GM21526 (cell line): Measurements from ENCODE around the gene CHN1.

ENCODE experiments used
- ATAC-seq: cut with Tn5 transposase; IDR thresholded peaks from one replicate; pipeline ENCODE4 v1.9.1; 2021; ENCODE audit warnings: moderate library complexity; ENCODE audit not compliant: unreplicated experiment, low FRiP score

Gene CHN1

DNA sequence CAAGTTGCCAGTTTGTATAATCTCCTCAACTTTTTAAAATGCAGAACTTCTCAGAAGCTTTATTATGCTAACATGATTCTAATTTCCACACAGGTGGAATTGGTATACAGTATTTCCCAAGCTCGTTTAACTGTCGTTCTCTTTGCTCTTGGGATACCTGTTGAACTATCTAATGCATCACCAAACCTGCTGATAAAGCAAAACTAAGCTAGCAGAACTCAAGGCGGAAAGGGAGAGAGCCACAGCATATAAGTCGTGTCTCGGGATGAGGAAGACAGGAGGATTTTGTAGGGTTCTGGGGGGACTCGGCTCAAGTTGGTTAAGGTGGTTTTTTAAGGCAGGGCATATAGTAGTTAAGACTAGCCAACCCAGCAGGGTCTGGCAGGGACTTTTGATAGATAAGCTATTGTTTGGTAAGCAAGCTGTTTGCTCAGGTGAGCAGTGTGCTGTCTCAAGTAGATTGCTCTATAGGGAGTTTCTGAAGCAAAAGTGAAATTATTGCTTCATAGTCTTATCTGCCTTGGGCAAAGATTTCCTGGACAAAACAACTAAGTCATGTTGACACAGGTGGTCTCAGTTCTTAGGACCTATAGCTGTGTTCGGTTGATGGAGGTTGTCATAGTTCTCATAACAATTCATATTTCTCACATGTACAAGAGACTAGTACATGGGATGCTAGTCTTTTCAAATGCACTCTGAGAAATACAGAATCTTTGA, 212.7 kb downstream of the CHN1 start:
- ATAC-seq: no peak

DNA sequence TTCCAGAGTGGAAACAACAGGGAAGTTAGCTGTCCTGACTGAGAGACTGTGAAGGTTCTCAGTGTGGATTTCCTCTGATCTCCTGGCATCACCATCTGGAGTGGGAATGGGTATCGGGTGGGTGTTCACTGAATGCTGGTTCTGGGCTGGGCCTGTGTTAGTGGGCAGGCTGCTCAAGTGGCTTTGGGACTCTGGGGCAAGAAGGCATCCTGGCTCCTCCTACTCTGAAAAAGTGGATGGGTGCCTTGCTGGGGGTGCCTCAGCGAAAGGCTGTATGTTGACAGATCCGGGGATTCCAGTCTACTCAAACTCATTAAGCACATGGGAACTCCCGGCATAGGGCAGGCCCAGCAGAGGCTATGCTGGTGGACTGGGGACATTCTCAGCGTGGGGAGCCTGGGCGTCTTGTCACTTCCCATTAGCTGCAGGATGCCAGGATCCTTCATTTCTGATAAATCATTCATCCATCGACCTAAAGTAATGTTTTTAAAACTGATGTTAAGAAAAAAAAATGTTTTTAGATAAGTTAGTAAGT, 213.4 kb downstream of the CHN1 start:
- no peak for ATAC-seq

DNA sequence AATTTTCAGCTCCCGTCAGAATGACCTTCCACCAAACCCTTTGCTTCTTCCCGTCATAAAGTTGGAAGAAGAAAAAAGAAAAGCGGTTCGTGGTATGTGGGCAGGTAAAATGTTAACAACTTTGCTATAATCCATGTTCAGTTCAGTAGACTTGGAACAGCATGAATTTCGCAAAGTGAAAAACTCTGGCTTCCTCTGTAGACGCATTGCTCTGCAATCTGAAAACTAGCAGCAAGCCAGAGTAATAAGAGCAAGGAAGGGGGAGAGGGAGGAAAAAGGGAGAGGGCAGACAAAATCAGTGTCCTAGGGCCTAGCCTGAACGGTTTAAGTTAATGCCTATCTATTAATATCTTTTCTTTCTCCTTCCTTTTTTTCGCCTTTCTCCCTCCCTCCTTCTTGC, 214.2 kb downstream of the CHN1 start:
- ATAC-seq: no peak

DNA sequence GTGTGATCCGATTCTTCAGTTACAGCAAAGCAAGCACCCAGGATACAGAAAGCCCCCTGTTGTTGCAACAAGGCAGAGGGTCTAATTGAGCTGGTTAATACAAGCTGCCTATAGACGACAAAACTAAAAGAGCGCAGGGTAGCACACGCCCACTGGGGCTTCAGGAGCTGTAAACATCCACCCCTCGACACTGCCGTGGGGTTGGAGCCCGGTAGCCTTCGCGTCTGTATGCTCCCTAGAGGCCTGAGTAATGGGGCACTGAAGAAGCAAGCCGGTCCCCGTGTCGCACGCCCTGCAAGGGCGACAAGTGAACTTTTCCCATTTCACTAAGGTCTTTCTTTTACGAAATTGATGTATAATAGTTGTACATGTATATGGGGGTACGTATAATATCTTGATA, 216.2 kb downstream of the CHN1 start:
- ATAC-seq: no peak

DNA sequence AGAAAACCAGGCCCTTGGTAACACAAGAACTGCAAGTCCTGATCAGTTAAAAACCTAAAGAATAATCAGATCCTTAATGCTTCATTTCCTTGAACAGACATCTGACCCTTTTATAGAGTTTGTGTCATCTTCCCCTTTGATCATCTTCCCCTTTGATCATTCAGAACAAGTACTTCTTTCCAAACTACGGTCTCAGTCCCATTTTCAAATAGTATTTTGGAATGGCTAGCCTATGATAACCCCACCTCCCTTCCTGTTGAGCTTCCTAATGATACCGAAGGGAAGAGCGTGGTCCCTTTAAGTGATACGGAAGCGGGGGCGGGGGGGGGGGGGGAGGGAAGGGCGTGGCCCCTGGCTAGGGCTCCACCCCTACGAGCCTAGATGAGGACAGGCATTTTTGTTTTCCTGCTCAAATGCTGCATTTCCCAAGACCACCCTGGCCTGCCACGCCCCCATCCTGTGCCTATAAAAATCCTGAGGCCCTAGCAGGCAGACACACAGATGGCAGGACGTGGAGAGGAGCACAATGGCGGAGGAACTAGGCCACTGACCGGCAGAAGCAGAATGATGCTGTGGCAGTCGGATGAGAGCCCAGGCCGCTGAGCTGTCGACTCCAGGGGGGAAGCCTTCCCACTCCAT, 216.8 kb downstream of the CHN1 start:
- ATAC-seq: no peak

DNA sequence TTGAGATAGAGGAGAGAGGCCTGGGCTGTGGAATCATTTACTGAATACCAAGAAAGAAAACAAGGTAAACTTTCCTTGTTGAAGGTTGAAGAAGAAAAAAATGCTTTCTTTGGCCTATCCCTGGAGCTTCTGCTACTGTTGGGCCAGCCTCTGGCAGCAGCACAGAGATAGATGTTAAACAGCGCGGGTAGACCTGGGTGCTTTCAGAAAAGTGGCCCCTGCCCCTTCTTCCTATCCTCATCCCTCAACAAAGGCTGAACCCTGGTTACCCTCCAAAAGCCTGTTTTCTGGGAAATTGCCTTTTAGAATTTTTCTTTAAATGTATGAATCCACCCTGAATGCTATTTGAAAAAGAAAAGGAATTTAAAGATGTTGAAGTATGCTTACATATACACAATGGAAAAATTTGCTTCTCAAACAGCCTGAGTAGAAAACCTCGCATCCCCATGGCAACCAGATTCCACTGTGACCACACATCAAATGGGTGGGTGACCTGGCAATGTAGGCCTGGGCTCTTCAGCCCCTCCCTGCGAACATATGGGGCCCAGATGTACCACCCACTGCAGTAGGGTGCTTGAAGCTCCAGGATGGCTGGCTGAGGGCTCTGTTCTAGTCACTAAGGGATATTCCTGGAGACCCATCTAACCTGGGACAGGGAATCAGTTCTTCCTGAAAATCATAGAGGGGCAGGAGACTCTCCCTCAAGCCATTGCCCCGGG, 217.5 kb downstream of the CHN1 start:
- no peak for ATAC-seq

DNA sequence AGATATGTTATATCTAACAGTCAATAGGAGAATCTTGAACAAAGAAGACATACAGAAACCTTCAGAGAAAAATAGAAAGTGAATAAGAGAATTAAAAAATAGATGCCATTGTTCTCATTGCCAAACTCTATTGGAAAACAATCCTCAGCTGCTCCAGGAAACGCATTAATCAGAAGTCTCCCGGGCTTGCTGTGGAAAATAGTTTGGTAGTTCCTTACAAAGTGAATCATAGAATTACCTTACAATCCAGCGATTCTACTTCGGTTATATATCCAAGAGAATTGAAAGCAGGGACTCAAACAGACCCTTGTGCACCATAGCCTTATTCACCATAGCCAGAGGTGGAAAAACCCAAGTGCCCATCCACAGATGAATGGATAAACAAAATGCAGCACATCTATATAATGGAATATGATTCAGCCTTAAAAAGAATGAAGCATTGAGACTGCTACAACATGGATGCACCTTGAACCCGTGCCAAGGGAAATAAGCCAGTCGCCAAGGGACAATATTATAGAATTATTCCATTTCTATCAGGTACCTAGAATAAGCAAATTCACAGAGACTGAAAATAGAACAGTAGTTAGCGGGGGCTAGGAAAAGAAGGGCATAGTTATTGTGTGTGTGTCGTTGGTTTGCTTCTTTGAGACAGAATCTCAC, 219.0 kb downstream of the CHN1 start:
- ATAC-seq: no peak

DNA sequence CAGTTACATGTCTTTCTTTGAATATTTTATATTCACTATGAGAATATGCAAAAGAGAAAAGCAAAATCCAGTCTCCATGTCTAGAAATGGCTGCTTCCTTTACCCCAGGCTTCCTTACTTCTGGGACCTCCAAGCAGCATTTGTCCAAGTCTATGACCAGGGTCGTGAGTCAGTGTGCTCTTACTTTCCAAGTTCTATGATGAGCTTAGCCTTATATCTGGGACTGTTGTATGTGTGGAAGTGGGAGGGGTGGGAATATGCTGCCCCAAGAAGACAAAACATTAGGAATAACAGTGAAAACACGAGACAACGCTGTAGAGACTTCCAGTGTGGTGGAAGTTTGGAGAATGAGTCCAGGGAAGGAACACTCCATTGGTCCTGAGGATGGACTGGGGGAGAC, 219.7 kb downstream of the CHN1 start:
- ATAC-seq: no peak

DNA sequence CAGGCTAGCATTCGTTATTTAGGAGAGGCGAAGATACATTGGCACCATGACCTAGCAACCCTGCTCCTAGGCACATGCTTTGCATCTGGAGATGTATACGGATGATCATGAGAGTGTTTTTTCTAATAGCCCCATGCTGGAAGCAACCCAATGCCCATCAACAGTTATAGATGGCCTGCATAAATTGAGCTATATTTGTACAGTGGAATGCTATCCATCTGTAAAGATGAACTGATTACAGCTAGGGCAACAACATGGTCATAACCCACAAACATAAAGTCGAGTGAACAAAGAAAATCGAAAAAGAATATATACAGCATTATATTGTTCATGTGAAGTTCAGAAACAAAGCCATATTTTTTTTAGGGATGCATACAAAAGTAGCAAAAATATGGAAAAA, 220.3 kb downstream of the CHN1 start:
- ATAC-seq: no peak

DNA sequence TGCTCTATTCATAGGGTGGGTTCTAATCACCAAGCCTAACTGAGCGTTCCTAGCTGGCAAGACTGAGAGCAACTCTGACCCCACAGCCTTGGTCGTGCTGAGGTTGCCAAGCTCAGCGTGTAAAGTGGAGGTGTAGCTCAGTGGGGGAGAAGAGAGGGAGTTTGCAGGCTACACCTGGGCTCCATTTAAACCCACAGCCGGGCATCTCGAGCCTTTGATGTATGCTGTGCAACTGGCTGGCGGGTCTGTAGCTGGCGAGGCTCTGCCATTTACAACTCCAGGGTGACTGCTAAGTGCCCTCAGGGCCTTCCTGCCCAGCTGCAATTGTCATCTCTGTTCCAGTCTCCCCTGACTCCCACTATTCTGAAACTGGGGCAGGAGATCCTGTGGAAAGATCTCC, 220.9 kb downstream of the CHN1 start:
- no peak for ATAC-seq

DNA sequence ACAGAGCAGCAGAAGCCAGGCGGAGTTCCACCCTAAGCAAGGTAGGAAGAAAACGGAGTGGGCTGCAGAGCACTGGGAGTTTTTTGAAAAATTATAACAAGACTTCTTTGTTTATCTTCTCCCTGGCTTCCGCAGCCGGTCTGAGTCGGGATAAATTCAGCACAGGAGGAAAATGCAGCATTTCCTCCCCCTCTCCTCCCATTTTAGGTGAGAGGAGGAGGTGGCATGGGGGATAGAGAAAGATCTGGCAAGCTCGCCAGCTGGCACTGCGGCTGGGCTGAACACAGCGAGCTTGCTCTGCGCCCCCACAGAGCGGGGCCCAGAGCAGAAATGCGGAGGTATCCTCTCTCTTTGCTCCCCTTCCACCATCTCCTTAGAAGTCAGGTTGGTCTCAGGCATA, 223.2 kb downstream of the CHN1 start:
- ATAC-seq: no peak

DNA sequence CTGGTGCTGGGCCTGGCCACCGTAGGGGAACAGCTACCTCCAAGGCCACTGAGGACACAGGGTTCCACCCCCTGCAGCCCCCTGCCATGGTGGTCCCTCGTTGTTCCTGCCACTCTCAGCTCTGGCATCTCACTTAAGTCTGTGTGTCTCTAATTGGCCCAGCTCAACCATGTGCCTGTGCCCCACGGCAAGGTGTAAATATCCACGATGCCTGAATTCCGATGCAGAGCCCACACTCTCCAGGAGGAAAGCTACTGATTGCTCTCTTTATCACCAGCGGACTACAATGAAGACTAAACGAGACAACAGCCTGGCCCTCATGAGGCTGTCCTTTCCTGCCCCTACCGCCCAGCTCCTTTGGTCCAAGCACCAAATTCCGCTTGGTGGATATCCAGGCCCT, 223.9 kb downstream of the CHN1 start:
- ATAC-seq: no peak

DNA sequence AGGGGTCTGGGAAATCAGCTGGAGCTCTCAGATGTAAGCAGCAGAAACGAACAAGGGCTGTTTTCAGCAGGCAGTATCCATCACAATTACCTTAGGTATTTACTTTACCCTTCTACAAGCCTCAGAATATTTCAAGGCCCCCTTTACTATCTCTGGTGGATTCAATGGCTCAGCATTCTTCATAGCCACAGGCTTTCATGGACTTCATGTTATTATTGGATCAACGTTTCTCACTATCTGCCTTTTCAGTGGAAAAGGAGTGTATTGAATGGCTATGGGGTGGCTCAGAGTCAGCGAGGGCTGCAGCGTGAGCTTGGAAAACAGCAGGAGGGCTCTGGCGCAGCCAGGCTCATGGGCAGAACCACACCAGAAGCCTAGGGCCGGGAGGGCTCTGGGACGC, 224.3 kb downstream of the CHN1 start:
- no peak for ATAC-seq

DNA sequence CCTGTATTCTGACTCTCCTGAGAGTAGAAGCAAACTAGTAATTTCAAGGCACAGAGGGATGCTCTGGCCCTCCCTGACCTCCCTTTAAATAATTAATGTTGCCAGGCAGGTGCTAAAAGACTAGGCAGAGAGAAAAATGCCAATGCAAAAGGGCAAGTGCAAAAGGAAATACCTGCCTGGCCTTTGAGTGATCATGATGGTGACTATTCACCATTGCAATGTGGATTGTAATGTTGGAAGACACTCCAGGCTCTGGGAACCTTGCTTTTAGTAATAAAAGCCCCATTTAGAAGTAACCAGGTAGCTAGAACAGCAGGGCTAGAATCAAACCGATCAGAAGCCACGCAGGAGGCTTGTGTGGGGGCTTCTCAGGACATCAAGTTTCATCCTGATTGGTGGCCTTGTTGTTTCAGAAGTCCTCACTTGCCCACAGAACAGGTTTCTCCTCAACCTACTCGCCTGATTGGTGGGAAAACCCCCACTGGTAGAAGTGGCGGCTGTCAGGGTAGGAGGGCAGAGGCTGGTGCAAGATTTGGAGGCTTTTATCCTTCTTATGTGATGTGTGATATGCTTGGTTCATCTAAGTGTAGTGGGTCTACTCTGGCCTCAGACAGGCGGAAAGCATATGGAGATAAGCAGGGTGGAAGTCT, 224.9 kb downstream of the CHN1 start:
- ATAC-seq: no peak

DNA sequence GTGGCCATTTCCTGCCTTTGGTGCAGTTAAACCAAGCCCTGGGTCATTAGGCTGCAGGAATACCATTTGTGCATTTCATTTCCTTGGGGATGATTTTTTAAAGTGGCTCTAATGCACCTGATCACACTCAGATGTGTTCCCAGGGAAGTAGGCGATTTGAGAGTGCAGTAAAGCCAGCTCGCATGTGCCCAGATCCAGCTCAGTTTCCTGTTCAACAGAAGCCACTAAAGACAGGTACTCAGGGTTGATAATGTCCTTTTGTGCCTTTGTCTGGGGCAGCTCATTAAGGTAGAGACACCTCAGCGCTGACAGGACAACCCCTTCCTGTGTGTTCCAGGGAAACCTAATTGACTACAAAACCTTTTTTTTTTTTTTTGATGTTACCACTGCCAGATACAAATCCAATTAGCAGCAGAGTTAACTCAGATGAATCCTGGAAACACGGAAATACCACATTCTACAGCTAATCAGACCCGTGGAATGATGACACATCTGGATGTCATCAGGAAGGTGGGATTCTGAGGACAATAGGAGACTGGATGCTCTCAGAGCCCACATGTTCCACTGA, 225.7 kb downstream of the CHN1 start:
- ATAC-seq: no peak

DNA sequence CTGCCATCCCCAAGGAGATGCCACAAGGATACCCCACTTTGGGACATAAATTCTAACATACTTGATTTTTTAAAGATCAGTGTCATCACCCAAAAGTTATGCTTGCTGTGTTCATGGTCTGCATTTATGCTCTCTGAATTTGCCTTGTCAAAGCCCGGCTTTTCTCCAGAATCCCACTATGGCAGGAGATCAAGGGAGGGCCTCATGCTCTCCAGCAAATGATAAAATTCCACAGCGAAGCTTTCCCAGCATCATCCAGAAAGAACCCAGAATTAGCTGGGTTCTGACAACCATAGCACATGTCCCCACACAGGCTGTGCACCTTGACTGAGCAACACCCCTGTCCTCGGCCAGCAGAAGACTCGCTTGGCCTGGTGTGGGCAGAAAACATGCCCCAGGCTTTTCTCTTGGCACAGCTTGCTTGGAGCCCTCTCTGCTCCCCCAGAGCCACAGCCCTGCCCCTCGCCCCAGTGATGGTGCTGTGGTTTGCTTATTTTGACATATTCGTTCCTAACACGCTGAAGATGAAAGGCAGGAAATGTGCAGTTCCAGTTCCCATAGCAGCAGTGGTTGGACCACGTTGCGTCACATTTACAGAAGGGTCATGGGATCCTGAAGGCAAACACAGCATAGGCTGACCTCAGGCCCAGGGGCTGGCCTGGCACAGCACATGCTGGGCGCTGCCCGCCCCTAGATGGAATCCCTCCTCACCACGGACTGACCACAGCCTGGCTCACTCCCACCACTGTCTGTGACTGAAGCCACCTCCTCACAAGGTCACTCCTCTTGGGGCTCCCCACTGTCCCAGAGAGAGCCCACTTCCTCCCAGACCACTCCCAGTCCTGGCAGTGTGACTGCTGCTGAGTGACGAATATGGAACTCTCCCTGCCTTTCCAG, 226.8 kb downstream of the CHN1 start:
- no peak for ATAC-seq

DNA sequence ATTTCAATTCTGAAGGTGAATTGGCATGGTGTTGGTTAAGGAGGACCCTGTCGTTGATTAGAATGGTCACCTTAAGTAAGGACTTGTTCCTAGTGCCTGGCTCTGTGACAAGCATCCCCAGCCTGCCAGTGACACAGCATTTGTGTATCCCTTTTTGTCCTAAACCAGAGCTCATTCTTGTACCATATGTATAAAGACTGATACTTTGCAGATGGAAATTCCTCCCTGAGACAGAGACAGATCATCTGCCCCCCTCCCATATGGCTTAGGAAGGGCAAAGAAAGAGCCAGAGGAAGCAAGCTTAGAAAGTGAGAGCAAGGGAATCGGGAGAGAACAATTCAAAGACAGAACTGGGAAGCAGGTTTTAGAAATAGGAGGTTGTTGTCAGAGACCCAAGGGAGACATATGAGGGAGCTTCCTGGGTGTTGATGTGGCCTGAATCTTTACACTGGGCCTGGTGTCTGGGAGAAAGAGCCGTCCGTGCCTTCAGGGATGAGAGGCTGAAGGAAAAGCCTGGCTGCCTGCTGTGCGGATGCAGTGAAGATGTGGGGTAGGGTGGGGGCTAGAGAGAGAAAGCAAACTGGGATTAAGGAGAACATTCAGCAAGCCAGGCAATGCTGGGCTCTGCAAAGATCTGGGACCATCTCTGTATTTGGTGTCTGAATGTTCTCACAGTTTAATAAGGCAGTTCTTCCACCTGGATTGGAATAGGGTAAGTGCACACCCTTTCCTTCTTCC, 227.7 kb downstream of the CHN1 start:
- ATAC-seq: no peak

DNA sequence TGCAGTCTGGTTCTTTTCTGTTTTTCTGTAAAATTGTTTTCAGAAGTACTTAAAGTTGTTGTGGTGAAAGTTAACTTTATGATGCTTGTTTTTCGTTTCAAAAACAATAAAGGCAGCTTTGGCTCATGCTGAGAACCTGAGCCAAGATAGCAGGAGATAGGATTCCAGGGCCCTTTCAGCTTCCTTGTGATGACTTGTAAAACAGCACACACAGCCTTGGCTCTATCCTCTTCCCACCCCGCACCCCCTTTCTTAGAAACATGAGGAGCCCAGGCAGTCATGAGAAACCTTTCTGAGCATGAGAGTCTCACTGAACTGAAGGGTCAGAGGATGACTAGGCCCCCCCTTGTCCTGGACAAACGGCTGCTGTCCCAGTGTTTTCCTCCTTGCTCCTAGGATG, 228.5 kb downstream of the CHN1 start:
- ATAC-seq: no peak

DNA sequence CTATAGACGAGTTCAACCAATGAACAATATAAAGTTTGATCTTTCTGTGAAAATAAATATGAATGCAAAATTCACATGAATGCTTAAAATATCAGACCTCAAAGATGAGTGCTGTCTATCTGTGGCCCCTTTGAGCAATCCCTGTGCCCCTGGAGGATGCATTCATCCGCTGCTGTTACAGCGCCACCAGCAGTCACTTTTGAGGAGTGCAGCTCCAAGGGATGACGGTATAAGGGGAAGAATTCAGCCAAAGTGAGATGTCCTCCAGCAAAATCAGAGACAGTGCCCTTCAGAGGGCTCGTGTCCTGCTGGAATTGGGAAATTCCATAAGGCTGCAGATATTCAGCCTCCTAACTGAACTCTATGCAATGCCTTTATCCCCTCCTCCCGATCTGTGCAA, 229.0 kb downstream of the CHN1 start:
- no peak for ATAC-seq
